IPS DF 19.7 (cell line): ENCODE measurements around the gene LAMP1.
"Not testable (repeated sequence)": the region's sequence is repeated elsewhere in the genome, so short reads cannot be mapped to it uniquely, and the experiment has no call there.

Experiments used
- DNase-seq: peaks from one replicate; pipeline ENCODE4 v3.0.0-alpha.2; 2013; ENCODE audit warnings: low read depth, low spot score

The LAMP1 gene

DNA sequence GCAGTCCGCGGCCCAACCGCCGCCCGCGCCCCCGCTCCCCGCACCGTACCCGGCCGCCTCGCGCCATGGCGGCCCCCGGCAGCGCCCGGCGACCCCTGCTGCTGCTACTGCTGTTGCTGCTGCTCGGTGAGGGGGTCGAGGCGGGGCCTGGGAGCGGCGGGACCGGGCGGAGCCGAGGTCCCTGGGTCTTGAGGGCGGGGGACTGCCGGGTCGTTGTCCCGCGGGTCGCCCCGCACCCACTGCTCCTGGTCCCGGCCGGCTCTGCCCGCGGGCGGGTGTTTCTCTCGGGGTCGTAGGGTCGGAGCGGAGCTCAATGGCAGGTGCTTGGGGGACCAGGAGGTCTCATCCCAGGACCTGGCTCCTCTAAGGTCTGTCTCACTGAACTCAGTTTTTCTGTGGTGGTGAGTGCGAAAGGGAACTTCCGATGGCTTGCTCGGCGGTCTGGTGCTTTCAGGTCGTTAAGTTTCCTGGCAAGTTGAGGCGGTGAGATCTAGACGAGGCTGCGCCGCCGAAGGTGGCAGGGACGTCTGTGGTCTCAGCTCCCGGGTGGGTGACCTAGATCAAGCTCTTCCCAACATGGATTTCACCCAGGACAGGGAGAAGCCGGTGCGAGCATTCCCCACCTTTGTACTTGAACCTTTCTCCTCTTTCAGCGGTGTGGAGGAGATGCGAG, 467 bp downstream of the LAMP1 start:
- DNase-seq = no peak

DNA sequence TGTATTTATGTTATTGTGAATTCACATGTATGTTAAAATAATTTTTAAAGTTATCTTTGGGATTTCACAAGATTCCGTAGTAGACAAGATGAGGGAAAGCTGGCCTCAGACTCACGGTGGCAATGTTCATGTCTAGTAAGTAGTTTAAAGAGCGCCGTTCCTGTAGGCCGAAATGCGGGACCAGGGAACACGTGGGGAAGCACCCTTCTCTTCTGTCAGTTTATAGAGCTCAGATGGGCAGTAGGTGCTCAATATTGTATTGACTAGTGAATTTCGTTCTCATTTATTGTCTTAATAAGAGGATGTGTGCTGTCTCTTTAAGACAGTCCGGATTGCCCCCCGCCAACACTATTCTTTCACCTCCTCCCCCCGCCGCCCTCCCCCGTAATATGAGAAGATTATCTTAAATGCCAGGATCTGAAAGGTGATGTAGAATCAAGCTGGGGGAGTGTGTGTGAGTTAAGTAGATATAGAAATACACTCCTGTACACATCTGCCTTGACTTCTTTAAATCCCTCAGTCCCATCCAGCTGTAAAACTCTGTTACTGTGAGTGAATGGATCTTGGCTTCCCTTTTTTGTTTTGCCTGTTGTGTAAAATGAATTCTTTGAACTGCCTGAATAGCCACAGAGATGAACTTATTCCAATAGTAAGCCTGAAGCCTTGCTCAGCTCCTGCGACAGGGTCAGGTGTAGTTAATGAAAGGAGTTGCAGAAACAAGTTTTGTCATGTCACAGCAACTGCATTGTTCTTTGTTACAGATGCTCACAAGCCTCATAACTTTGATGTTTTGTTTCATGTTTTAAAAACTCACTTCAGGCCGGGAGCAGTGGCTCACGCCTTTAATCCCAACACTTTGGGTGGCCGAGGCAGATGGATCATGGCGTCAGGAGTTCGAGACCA, 1.3 kb downstream of the LAMP1 start:
- DNase-seq = no peak

DNA sequence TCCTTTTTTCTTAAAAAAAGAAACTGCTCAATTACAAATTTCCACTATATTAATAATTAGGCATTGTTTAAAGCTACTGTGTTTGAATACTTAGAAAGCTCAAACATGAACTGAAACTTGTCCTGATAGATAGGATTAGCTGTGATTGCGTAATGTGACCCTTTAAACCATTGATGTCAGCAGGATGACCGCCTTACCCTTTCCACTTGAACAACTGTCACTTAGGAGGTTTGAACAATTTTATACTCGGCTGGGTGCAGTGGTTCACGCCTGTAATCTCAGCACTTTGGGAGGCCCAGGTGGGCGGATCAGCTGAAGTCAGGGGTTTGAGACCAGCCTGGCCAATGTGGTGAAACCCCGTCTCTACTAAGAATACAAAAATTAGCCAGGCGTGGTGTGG, 2.9 kb downstream of the LAMP1 start:
- DNase-seq = no peak

DNA sequence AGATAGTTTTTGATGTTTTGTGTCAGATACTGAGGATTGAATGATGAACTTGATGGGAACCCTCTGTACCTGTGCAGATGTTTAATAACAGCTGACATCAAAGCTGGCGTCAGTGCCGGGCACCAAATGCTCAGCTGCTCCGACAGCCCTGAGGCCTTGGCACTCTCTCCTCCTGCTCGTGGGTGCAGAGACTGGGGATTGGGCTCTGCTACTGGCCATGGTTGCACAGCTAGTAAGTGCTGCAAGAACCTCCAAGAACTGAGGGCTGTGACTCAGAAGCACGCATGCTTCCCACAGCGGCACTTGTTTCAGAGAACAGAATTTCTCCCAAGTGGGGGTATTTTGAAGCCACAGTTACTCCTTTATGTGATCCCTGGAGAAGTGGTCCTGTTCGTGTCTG, 5.9 kb downstream of the LAMP1 start:
- no peak for DNase-seq

DNA sequence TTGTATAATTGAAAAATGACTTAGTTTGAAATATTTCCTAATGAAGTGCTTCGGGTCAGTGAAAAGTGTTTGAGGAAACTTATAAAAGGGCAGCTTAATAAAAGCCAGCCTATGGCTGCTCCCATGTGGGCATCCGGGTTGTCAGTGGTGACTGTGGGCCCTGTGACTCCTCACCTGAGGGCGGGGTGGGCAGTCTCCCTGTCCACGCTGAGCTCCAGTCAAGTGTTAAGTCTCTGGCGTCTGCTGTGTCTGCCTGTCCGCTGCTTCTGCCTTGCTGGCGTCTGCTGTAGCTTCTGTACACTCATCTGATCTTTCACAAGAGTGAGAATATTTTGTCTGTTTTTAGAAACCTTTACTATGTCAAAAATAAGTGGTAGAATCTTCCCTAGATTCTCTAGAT, 7.1 kb downstream of the LAMP1 start:
- DNase-seq = no peak

DNA sequence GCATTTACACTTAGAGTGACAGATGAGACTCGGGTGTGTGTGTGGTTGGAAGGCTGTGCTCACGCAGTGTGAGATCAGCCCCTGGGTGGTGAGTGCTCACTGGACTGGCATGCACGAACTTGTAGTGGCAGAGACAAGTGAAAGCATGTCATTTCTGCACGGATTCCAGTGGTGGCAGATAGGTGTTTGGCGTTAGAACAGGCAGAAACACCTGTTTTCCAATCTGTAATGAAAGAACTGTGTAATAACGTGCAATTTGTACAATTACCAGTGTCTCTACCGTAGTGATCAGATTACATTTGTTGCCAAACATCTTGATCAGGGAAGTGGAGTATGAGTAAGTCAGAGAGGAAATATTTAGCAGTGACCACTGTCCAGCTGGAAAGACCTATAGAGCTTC, 8.2 kb downstream of the LAMP1 start:
- no peak for DNase-seq

DNA sequence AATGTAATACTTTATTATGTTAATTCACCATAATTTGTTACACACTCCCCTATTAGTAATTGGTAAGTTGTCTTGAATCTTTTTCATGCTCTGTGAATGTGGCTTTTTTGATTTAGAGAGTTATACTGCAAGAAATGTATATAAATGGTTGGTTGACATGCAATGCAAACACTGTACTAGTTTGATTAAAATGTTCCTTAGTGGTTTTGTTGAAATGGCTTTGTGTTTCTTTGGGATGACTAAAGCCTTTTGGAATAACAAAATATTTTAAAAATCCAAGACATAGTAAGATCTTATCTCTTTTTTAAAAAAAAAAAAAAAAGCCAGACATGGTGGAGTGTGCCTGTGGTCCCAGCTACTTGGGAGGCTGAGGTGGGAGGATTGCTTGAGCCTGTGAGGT, 10.5 kb downstream of the LAMP1 start:
- no peak for DNase-seq

DNA sequence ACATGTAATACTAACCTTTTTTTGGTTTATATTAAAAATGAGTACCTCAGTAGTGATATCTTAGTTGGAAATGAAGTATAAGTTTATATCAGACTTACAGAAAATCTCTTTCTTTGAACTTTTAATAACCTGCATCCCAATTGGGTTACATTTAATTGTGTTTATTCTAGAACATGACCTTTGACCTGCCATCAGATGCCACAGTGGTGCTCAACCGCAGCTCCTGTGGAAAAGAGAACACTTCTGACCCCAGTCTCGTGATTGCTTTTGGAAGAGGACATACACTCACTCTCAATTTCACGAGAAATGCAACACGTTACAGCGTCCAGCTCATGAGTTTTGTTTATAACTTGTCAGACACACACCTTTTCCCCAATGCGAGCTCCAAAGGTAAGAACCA, 12.4 kb downstream of the LAMP1 start:
- DNase-seq = no peak

DNA sequence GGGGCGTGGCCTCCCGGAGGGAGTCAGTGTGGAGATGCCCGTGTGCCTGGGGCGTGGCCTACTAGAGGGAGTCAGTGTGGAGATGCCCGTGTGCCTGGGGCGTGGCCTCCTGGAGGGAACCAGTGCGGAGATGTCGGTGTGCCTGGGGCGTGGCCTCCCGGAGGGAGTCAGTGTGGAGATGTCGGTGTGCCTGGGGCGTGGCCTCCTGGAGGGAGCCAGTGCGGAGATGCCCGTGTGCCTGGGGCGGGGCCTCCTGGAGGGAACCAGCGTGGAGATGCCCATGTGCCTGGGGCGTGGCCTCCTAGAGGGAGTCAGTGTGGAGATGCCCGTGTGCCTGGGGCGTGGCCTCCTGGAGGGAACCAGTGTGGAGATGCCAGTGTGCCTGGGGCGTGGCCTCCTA, 17.1 kb downstream of the LAMP1 start:
- DNase-seq = not testable (repeated sequence)

DNA sequence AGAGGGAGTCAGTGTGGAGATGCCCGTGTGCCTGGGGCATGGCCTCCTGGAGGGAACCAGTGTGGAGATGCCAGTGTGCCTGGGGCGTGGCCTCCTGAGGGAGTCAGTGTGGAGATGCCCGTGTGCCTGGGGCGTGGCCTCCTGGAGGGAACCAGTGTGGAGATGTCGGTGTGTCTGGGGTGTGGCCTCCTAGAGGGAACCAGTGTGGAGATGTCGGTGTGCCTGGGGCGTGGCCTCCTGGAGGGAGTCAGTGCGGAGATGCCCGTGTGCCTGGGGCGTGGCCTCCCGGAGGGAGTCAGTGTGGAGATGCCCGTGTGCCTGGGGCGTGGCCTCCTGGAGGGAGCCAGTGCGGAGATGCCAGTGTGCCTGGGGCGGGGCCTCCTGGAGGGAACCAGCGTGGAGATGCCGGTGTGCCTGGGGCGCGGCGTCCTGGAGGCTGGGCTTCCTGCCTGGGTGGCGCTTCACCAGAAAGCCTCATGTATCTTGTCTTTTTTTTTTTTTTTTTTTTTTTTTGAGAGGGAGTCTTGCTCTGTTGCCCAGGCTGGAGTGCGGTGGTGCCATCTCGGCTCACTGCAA, 17.9 kb downstream of the LAMP1 start:
- not testable (repeated sequence) for DNase-seq

DNA sequence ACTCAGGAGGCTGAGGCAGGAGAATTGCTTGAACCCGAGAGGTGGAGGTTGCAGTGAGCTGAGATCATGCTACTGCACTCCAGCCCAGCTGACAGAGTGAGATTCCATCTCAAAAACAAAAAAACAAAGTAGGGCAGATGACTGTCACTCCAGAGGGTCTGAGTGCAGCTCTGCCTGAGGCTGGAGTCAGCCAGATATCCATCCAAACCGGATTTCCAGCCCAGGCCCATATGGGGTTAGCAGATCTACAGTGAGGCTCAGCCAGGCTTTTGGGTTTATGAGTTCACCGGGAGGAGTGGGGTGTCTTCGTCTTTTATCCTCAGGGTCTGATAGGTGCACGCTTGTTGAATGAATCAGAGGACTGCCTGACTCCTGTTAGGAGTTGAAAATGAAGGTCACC, 19.0 kb downstream of the LAMP1 start:
- no peak for DNase-seq

DNA sequence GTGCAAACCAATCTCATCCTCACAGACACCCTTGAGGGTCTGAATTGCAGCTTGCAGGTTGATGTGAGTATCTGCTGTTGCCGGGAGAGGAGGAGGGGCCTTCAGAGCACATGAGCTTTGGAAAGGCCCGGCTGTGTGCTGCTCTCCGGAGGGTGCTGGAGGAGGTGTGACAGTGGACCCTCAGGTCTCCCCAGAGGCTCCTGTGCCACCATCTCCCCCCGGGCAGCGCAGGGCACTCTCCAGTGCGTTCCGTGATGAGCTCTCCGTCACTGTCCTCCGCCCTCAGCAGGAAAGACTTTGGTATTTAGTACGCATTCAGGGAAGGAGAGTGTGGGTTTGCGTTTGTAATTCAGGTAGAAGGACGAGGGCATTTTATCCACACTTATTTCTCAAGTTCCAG, 20.0 kb downstream of the LAMP1 start:
- no peak for DNase-seq

DNA sequence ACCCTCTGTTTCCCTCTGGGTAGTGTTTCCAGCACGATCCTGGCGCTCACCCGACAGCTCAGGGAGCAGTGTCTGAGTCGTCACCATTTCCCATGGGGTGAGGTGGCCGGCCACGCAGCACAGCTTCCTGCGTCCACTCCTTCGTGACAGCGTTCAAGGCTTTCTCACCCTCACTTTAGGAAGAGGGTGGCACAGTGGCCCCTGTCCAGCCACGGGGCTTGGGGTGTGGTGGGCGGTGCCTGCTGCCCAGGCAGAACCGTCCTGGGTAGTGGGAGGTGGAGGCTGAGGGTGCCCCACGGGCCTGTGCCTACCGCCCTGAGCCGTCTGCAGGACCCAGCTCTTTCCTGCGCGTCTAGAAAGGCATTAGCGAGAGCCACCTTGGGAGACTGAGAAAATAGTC, 21.9 kb downstream of the LAMP1 start:
- DNase-seq = no peak

DNA sequence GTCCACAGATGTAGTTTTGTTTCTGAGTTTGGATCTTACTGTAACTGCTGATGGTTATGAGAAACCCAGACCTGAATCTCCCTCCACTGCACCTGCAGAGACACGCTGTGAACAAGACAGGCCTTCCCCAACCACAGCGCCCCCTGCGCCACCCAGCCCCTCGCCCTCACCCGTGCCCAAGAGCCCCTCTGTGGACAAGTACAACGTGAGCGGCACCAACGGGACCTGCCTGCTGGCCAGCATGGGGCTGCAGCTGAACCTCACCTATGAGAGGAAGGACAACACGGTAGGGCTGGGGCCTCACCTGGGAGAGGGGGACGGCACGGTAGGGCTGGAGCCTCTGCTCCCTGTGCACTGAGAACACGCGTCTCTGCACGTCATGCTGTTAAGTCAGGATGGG, 22.3 kb downstream of the LAMP1 start:
- no peak for DNase-seq

DNA sequence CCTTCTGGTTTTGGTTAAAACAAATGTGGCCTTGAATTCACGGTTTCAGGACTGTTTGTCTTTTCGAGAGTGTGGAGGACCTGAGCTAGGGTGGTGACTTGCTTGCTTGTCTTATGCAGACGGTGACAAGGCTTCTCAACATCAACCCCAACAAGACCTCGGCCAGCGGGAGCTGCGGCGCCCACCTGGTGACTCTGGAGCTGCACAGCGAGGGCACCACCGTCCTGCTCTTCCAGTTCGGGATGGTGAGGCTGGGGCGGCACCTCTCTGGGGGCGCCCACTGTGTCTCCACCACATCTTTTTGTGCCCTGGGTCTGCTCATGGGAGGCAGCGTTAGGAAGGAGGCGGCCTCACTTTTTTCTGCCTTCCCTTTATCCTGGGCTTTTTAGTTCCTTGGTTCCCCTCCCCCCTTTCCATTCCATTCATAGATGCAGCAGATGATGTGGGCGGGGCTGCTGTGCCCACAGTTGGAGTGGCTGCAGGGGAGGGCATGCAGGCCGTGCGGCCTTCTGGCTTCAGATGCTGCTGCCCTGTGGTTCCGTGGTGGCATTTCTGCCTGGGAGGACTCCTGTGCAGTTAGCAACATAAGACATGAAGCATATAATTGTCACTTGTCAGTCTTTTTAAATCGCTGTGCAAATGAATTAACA, 23.3 kb downstream of the LAMP1 start:
- no peak for DNase-seq

DNA sequence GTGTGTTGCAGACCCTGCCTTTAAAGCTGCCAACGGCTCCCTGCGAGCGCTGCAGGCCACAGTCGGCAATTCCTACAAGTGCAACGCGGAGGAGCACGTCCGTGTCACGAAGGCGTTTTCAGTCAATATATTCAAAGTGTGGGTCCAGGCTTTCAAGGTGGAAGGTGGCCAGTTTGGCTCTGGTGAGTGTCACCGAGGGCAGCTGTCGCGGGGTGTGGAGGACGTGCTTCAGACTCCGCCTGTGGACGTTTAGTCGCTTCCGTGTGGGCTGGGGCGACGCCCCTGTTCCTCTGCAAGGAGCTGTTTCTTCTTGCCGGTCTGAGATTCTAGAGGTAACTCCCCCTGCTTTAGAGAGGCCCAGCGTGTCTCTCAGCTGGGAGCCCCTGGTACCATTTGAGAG, 24.5 kb downstream of the LAMP1 start:
- no peak for DNase-seq

DNA sequence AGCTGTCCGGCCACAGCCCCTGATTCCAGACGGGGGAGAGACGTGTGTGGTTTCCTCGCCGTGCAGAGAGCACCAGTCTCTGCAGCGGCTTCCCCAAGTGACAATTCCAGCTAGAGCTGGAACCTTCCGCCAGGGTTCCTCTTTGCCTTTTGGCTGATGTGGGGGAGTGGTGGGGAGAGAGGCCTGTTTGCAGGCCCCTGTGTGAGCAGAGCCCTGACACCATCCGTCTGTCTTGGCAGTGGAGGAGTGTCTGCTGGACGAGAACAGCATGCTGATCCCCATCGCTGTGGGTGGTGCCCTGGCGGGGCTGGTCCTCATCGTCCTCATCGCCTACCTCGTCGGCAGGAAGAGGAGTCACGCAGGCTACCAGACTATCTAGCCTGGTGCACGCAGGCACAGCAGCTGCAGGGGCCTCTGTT, 25.0 kb downstream of the LAMP1 start:
- no peak for DNase-seq

DNA sequence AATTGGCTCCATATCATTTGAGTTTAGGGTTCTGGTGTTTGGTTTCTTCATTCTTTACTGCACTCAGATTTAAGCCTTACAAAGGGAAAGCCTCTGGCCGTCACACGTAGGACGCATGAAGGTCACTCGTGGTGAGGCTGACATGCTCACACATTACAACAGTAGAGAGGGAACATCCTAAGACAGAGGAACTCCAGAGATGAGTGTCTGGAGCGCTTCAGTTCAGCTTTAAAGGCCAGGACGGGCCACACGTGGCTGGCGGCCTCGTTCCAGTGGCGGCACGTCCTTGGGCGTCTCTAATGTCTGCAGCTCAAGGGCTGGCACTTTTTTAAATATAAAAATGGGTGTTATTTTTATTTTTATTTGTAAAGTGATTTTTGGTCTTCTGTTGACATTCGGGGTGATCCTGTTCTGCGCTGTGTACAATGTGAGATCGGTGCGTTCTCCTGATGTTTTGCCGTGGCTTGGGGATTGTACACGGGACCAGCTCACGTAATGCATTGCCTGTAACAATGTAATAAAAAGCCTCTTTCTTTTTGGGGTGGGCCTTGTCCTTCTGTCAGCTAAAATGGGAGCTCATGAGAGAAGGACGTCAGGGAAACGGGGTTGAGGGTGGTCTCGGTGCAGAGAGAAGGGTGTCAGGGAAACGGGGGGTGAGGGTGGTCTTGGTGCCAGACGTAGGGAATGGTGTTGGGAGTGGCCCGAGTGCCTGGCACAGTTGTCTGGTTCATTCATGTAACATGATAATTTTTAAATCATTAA, 26.0 kb downstream of the LAMP1 start:
- no peak for DNase-seq

DNA sequence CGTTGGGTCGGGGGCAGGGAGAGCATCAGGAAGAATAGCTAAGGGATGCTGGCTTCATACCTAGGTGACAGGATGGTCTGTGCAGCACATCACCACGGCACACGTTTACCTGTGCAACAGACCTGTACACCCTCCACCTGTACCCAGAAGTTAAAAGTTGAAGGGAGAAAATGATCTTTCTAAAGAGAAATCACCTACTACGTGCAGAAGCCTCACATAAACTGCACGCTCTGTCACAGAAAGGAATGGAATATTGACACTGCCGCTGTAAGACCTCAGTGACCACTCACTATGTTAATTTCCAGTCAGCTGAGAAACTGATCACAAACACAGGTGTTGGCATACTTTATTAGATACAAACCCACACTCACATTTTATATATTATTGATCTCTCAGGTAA, 26.8 kb downstream of the LAMP1 start:
- no peak for DNase-seq

DNA sequence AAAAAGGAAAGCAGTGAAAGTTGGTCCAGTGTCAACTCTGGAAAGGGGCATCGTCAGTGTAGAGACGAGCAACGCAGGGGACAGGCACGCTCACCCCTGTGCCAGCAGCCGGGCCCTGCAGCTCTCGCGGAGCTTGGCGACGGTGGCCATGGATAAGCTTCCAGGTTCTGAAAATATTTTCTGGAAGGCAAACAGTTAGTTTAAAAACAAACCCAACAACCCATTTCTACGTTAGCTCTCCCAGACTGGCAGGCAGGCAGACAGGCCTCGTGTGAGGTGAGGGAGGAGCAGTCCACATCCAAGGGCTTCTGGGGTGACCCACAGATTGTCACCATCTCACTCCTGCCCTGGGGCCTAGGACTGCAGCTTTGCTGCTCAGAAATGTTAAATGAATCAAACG, 27.4 kb downstream of the LAMP1 start:
- no peak for DNase-seq

DNA sequence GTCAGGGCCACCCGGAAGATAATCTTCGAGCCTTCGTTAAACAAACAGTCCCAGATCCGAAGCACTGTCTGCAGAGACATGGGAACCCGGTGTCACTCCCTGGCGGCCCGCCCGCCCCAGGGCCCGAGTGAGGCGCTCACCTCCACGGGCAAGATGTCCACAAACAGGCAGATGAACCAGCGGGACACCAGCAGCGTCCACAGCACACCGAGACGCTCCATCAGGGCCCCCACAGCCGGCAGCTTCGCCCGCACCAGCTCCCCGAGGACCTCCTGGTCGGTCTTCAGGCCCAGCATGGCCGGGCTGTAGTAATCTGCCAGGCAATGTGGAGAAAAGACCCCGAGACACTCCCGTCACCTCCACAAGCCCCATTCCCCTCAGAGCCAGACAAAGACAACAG, 28.7 kb downstream of the LAMP1 start:
- DNase-seq = no peak

DNA sequence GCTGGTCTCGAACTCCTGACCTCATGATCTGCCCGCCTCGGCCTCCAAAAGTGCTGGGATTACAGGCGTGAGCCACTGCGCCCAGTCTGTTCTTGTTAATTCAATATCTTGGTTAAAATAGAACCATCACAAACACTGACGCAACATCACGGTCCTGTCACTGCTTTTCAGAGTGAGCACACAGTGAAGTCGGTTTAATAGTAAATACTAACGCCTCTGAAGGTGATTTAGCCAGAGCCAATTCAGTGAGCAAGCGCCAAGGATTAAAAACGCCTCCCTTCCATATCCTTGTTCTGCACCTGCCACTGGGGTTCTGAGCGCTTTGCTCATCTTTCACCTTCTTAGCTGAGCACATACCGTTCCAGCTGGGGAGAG, 30.3 kb downstream of the LAMP1 start:
- DNase-seq = no peak
